IPS-11a (cell line): Measurements from ENCODE around the gene SSBP3.
"Not testable (repeated sequence)": the region's sequence is repeated elsewhere in the genome, so short reads cannot be mapped to it uniquely, and the experiment has no call there.

Experiments used
- H3K4me3 ChIP-seq: one replicate; pipeline ENCODE4 v1.5.1; 2013; ENCODE audit warnings: low read depth, low read length, control low read depth

The SSBP3 gene

GRCh38 chr1:54225986-54226559 lies 180.1 kb downstream of the SSBP3 start:
- H3K4me3 ChIP-seq = no peak overlapping the region

- H3K4me3 ChIP-seq = no peak overlapping the region
These were observed 180.8 kb downstream of the SSBP3 start for GRCh38 chr1:54225378-54225777.

- no peak overlapping the region for H3K4me3 ChIP-seq
These were observed 182.0 kb downstream of the SSBP3 start for GRCh38 chr1:54224233-54224632.

GRCh38 chr1:54223441-54224202 lies 182.6 kb downstream of the SSBP3 start:
- no peak overlapping the region for H3K4me3 ChIP-seq

GRCh38 chr1:54222711-54223110 lies 183.5 kb downstream of the SSBP3 start:
- no peak overlapping the region for H3K4me3 ChIP-seq

- no peak overlapping the region for H3K4me3 ChIP-seq
These were observed 184.2 kb downstream of the SSBP3 start for GRCh38 chr1:54221867-54222484.

GRCh38 chr1:54221113-54221834 lies 184.9 kb downstream of the SSBP3 start:
- H3K4me3 ChIP-seq = no peak overlapping the region

GRCh38 chr1:54220004-54220811 lies 186.0 kb downstream of the SSBP3 start:
- H3K4me3 ChIP-seq = no peak overlapping the region

GRCh38 chr1:54219688-54220003 lies 186.5 kb downstream of the SSBP3 start:
- H3K4me3 ChIP-seq = no peak overlapping the region

- no peak overlapping the region for H3K4me3 ChIP-seq
These were observed 187.1 kb downstream of the SSBP3 start for GRCh38 chr1:54218883-54219687.

- H3K4me3 ChIP-seq = no peak overlapping the region
These were observed 190.7 kb downstream of the SSBP3 start for GRCh38 chr1:54215523-54215922.

- no peak overlapping the region for H3K4me3 ChIP-seq
These were observed 193.3 kb downstream of the SSBP3 start for GRCh38 chr1:54212872-54213271.

- not testable (repeated sequence) for H3K4me3 ChIP-seq
These were observed 198.3 kb downstream of the SSBP3 start for GRCh38 chr1:54207896-54208295.

- no peak overlapping the region for H3K4me3 ChIP-seq
These were observed 198.9 kb downstream of the SSBP3 start for GRCh38 chr1:54207287-54207686.

- no peak overlapping the region for H3K4me3 ChIP-seq
These were observed 202.0 kb downstream of the SSBP3 start for GRCh38 chr1:54204199-54204598.

- H3K4me3 ChIP-seq = peak overlapping the region; percentile 93
These were observed 205.6 kb downstream of the SSBP3 start for GRCh38 chr1:54200519-54200997.

GRCh38 chr1:54199765-54200518 lies 206.3 kb downstream of the SSBP3 start, which contains the start of the genes CYB5RL and MRPL37:
TSS of gene CYB5RL (minus strand) at chr1:54200030. CDS start at chr1:54195616, 4,414 bp downstream.
TSS of gene MRPL37 (plus strand) at chr1:54200167. CDS start at chr1:54200244, 77 bp downstream.
- peak within 1 kb of the TSS; percentile 93 for H3K4me3 ChIP-seq

GRCh38 chr1:54199151-54199764 lies 206.9 kb downstream of the SSBP3 start:
- H3K4me3 ChIP-seq = peak overlapping the region; percentile 93

- H3K4me3 ChIP-seq = no peak overlapping the region
These were observed 212.7 kb downstream of the SSBP3 start for GRCh38 chr1:54193453-54193852.
